Tibial nerve (tissue), 4 donors: Measurements from ENCODE around the gene RUSC1.
A peak's percentile ranks its signal among the peaks of the same experiment; 100 is the strongest.

Experiments
- CTCF ChIP-seq, 5 experiments: fragments of 200-600 bp in 3 of 5; fragments of 450-650 bp in 2 of 5; sonication (generic) in 3 of 5; IDR thresholded peaks; one replicate each; pipeline ENCODE4 v1.5.1; 2016 to 2019; ENCODE audit warnings: antibody characterized with exemption in 5 of 5, mild to moderate bottlenecking in 3 of 5, moderate library complexity in 2 of 5
- EP300 ChIP-seq, 2 donors: sonication (generic); formaldehyde crosslinking; IDR thresholded peaks; one replicate each; pipeline ENCODE4 v1.6.1; 2017; ENCODE audit warnings: antibody characterized with exemption in 2 of 2, mild to moderate bottlenecking in 1 of 2
- POLR2A ChIP-seq, 2 donors: fragments of 450-650 bp; IDR thresholded peaks; one replicate each; pipeline ENCODE4 v1.6.1; 2017; ENCODE audit warnings: antibody characterized with exemption in 2 of 2, mild to moderate bottlenecking in 2 of 2, moderate library complexity in 2 of 2

- TF ChIP-seq CTCF (IDR thresholded peaks at IDR 0.05) (peak in 4 of 5 experiments; percentile 4 to 80 (median 45)), POLR2A (IDR thresholded peaks at IDR 0.05) (peak; percentile 68 to 85), EP300 (IDR thresholded peaks at IDR 0.05) (peak; percentile 90 to 91)
Measured at GRCh38 chr1:155308493-155309422, 11.9 kb upstream of the RUSC1 start, which contains the start of gene FDPS.
